ENCODE data around the gene PCDHAC1.

The PCDHAC1 gene

DNA sequence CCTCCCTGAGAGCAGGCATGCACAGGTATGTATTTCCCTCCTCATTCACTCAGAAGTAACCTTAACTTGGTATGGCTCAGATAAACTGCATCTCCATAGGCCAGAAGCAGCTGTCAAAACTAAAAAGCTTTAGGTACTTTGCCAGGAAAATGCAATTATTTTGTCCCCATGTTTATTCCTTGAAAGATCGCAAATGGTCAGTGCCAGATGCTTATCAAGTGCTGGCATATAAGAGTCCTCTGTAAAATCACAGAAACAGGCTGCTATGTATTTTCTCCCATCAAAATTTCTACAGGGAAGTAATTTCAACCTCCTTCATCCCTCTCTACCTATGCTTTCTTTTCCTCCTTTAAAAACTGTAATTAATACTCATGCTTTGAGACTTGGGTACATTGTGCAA, 52.9 kb downstream of the PCDHAC1 start:
- TF ChIP-seq, protein P1, sequence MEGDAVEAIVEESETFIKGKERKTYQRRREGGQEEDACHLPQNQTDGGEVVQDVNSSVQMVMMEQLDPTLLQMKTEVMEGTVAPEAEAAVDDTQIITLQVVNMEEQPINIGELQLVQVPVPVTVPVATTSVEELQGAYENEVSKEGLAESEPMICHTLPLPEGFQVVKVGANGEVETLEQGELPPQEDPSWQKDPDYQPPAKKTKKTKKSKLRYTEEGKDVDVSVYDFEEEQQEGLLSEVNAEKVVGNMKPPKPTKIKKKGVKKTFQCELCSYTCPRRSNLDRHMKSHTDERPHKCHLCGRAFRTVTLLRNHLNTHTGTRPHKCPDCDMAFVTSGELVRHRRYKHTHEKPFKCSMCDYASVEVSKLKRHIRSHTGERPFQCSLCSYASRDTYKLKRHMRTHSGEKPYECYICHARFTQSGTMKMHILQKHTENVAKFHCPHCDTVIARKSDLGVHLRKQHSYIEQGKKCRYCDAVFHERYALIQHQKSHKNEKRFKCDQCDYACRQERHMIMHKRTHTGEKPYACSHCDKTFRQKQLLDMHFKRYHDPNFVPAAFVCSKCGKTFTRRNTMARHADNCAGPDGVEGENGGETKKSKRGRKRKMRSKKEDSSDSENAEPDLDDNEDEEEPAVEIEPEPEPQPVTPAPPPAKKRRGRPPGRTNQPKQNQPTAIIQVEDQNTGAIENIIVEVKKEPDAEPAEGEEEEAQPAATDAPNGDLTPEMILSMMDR (conservative IDR thresholded peaks at IDR 0.05; ENCODE audit: control insufficient read depth, insufficient read depth, low read depth, low read length): no peak
- DNase-seq (ENCODE audit: low read depth): no peak
- no peak overlapping the region for H3K4me3 ChIP-seq (ENCODE audit: control insufficient read depth, low read depth, low read length)
